ENCODE data around the gene LIMS1. TPM values are rescaled to one million over a fixed set of nuclear protein-coding genes. Genes with fewer than 3 reads are reported as not detected.
A peak's percentile ranks its signal among the peaks of the same experiment; 100 is the strongest.

Gene LIMS1
- total RNA-seq, 2 experiments from 2014 or later, result 18.5 to 21.3 TPM

DNA sequence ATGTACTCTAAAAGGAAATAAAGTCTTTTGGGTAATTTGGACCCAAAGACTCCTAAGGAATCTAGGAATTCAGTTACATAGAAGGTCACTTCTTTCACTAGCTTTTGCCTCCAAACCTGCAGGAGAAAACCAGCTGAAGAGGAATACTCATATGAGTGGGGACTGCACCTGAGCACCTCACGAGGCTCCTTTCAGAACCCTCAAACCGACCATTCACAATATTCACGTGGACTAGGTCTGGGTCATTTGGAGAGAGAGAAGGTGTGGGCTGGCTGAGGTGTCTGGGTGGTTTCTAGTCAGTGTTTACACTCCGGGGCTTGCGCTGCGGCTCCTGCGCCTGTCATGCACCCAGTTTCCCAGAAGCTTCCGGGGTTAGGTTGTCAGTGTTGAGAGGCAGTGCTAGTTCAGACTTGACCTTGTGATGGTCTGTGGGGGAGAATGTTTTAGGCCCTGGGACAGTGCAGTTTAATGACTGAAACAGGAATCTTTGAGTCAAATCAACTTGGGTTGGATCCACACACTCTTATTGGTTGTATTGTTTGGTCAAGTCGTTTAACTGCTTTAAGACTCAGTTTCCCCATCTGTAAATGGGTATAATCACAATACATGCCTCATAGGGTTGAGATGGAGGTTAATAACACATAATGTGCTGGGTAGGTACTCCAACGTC lies 78.4 kb downstream of the LIMS1 start:
- peak overlapping the region; percentile 38 for H3K4me3 ChIP-seq (ENCODE audit: low read length)
- DNase-seq, result peak; percentile 33 to 78 (median 46)
- H3K27me3 Mint-ChIP-seq, result no peaks in the 10 kb centered on the region
- H3K4me3 Mint-ChIP-seq, result peak overlapping the region; percentile 65
- H3K9me3 ChIP-seq (ENCODE audit: control insufficient read depth in 1 of 2, insufficient read depth in 1 of 2, low read length in 2 of 2), result no peaks in the 10 kb centered on the region
- intact Hi-C loops (cut with DNase I, micrococcal nuclease), result loop anchor here in 1 of 2 experiments (5.0 kb wide), 1 partner anchor 105 kb away; the partner anchor contains the start of gene RANBP2
- ATAC-seq (ENCODE audit: poor library complexity), result peak; percentile 66
- TF ChIP-seq, protein P1, sequence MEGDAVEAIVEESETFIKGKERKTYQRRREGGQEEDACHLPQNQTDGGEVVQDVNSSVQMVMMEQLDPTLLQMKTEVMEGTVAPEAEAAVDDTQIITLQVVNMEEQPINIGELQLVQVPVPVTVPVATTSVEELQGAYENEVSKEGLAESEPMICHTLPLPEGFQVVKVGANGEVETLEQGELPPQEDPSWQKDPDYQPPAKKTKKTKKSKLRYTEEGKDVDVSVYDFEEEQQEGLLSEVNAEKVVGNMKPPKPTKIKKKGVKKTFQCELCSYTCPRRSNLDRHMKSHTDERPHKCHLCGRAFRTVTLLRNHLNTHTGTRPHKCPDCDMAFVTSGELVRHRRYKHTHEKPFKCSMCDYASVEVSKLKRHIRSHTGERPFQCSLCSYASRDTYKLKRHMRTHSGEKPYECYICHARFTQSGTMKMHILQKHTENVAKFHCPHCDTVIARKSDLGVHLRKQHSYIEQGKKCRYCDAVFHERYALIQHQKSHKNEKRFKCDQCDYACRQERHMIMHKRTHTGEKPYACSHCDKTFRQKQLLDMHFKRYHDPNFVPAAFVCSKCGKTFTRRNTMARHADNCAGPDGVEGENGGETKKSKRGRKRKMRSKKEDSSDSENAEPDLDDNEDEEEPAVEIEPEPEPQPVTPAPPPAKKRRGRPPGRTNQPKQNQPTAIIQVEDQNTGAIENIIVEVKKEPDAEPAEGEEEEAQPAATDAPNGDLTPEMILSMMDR (IDR thresholded peaks at IDR 0.05), result no peak
- ChIA-PET CTCF (interaction anchor here (1.5 to 21.0 kb wide), 3 partner anchors 10 to 22 kb away, joined by 3 to 309 read pairs (median 6); no protein-coding TSS in a partner anchor), POLR2A (interaction anchor here (0.6 to 2.1 kb wide), 5 partner anchors 8 to 106 kb away, joined by 3 to 16 read pairs (median 5); partner anchors contain the start of gene RANBP2)
- H3K4me1 Mint-ChIP-seq (ENCODE audit: low read depth), result peaks cover 85% of the 10 kb centered on the region
- H3K36me3 Mint-ChIP-seq (ENCODE audit: low read depth), result no peaks in the 10 kb centered on the region
- peak overlapping the region; percentile 36 to 75 for H3K27ac ChIP-seq (ENCODE audit: low read depth in 1 of 2, low read length in 2 of 2)
- peak overlapping the region; percentile 90 for H3K27ac Mint-ChIP-seq
- H3K4me1 ChIP-seq (ENCODE audit: insufficient read depth, low read length), result peaks cover 70% of the 10 kb centered on the region
- no peaks in the 10 kb centered on the region for H3K36me3 ChIP-seq (ENCODE audit: insufficient read depth, low read length)
- H3K9me3 Mint-ChIP-seq, result no peaks in the 10 kb centered on the region
- H3K27me3 ChIP-seq (ENCODE audit: control insufficient read depth in 1 of 2, insufficient read depth in 2 of 2, low read length in 2 of 2), result no peaks in the 10 kb centered on the region

DNA sequence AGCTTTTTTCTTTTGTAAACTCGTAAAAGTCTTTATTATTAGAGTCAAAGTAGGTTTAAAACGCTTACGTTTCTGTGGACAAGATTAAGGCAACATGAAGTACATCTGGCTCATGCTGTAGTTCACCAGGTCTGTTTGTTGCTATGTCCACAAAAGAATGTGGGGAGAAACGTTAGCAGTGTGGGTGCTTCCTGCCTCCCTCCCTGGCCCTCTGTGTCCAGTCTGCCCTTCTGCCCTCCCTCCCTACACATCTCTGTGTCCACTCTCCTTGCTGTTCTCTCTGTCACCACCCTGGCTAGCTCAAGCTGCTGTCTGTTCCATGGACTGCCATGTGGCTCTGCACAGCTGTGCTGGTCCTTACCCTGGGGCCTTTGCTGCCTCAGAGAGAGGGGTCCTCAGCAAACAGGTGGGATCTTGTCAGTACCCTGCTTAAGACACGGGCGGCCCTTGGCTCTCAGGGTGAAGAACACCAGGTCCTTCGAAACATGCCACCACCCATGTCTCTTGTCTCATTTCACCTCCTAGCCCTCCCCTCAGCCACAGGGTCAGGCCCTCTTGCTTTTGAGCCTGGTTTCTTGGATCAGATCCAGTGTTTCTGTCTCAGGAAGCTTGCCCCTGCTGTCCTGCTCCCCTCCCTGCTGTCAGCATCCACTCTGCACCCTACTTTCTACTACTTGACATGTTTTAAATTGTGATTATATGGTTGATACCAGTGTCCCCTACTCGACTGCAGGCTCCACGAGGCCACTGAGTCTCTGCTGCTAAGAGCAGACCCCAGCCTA lies 79.2 kb downstream of the LIMS1 start:
- POLR2A ChIA-PET, result interaction anchor here (0.6 to 2.1 kb wide), 6 partner anchors 7 to 105 kb away, joined by 3 to 16 read pairs (median 4); partner anchors contain the start of gene RANBP2
- H3K36me3 ChIP-seq (ENCODE audit: insufficient read depth, low read length), result no peaks in the 10 kb centered on the region
- intact Hi-C loops (cut with DNase I, micrococcal nuclease), result loop anchor here in 1 of 2 experiments (5.0 kb wide), 1 partner anchor 104 kb away; the partner anchor contains the start of gene RANBP2

More for the DNA sequence above, 79.2 kb downstream of the LIMS1 start:
- H3K27me3 Mint-ChIP-seq, result no peaks in the 10 kb centered on the region
- H3K4me3 ChIP-seq (ENCODE audit: low read length), result no peak overlapping the region
- TF ChIP-seq, protein P1 (IDR thresholded peaks at IDR 0.05), result no peak
- no peaks in the 10 kb centered on the region for H3K9me3 Mint-ChIP-seq
- no peak for DNase-seq
- H3K27me3 ChIP-seq (ENCODE audit: control insufficient read depth in 1 of 2, insufficient read depth in 2 of 2, low read length in 2 of 2), result no peaks in the 10 kb centered on the region
- no peaks in the 10 kb centered on the region for H3K36me3 Mint-ChIP-seq (ENCODE audit: low read depth)
- peak overlapping the region; percentile 90 for H3K27ac Mint-ChIP-seq
- H3K9me3 ChIP-seq (ENCODE audit: control insufficient read depth in 1 of 2, insufficient read depth in 1 of 2, low read length in 2 of 2), result no peaks in the 10 kb centered on the region
- peaks cover 86% of the 10 kb centered on the region for H3K4me1 Mint-ChIP-seq (ENCODE audit: low read depth)
- H3K4me3 Mint-ChIP-seq, result peak overlapping the region; percentile 31
- peaks cover 78% of the 10 kb centered on the region for H3K4me1 ChIP-seq (ENCODE audit: insufficient read depth, low read length)
- peak overlapping the region in 1 of 2 donors; percentile 75 for H3K27ac ChIP-seq (ENCODE audit: low read depth in 1 of 2, low read length in 2 of 2)
- CTCF ChIA-PET, result interaction anchor here (1.9 to 21.0 kb wide), 2 partner anchors 10 to 22 kb away, joined by 6 to 309 read pairs; no protein-coding TSS in a partner anchor
- no peak for ATAC-seq (ENCODE audit: poor library complexity)
